A549 (cell line): ENCODE data around the gene CLEC1A. TPM values are rescaled to one million over a fixed set of nuclear protein-coding genes. Genes with fewer than 3 reads are reported as not detected.

Experiments used
- ATAC-seq, 2 experiments: fragments of 200-7000 bp in 1 of 2; fragments of >200 bp in 1 of 2; cut with Nextera tagmentation in 1 of 2; cut with Tn5 transposase in 1 of 2; 3 replicates each; pipeline versions ENCODE4 v1.8.0 to v1.9.1; 2018 to 2020; ENCODE audit warnings: mild to moderate bottlenecking in 1 of 2, moderate library complexity in 1 of 2
- CTCF ChIA-PET: fragments of 300-600 bp; sonication (Branson Sonifier 250); formaldehyde crosslinking; extraction: SDS; loops from one replicate; lab custom pipeline; 2021; ENCODE audit warnings: antibody characterized with exemption, inconsistent platforms; lab: Yijun Ruan, JAX
- POLR2A ChIA-PET: fragments of 350-600 bp; formaldehyde crosslinking; extraction: SDS; loops from one replicate; lab custom pipeline; 2021; ENCODE audit warnings: antibody characterized with exemption, inconsistent platforms; lab: Yijun Ruan, JAX
- DNase-seq, 2 experiments: peaks; one replicate each; pipeline versions ENCODE4 v3.0.0 to v3.0.0-alpha.2; 2011 to 2016; ENCODE audit warnings: low read depth in 1 of 2, low spot score in 1 of 2
- FAIRE-seq: peaks from 2 replicates; lab custom pipeline; 2011; peaks lifted over from hg19 to GRCh38; lab: Jason Lieb, UNC
- H3K27ac ChIP-seq, 2 experiments: fragments of >200 bp; sonication (Bioruptor Twin); formaldehyde crosslinking; 3 replicates each; pipeline ENCODE4 v1.5.1; 2016 to 2017
- H3K4me1 ChIP-seq: fragments of >200 bp; sonication (Bioruptor Twin); formaldehyde crosslinking; 3 replicates; pipeline ENCODE4 v1.6.1; 2016
- H3K4me2 ChIP-seq: fragments of >200 bp; sonication (Bioruptor Twin); formaldehyde crosslinking; 3 replicates; pipeline ENCODE4 v1.6.1; 2016
- H3K4me3 ChIP-seq: fragments of >200 bp; sonication (Bioruptor Twin); formaldehyde crosslinking; 3 replicates; pipeline ENCODE4 v1.5.1; 2016
- H3K9me3 ChIP-seq: fragments of >200 bp; sonication (Bioruptor Twin); formaldehyde crosslinking; 3 replicates; pipeline ENCODE4 v1.6.1; 2016
- ATOH8 ChIP-seq: fragments of 250-450 bp; sonication (Bioruptor Pico); IDR thresholded peaks from 2 replicates; pipeline ENCODE4 v1.5.0; 2020; ENCODE audit warnings: low read depth, mild to moderate bottlenecking, moderate library complexity
- CHD4 ChIP-seq: fragments of 200-600 bp; sonication (generic); IDR thresholded peaks from 2 replicates; pipeline ENCODE4 v1.6.1; 2016; ENCODE audit warnings: antibody characterized with exemption, mild to moderate bottlenecking, borderline replicate concordance
- EP300 ChIP-seq, 2 experiments: fragments of >200 bp; sonication (Bioruptor Twin); formaldehyde crosslinking; IDR thresholded peaks; 2 replicates in 1 of 2; 3 replicates in 1 of 2; pipeline ENCODE4 v1.6.1; 2016 to 2017
- FOSB ChIP-seq: fragments of 250-450 bp; sonication (Bioruptor Pico); IDR thresholded peaks from 2 replicates; pipeline ENCODE4 v1.5.0; 2020; ENCODE audit warnings: mild to moderate bottlenecking, moderate library complexity
- FOXS1 ChIP-seq: fragments of 250-450 bp; sonication (Bioruptor Pico); IDR thresholded peaks from 2 replicates; pipeline ENCODE4 v1.5.0; 2020; ENCODE audit warnings: mild to moderate bottlenecking, moderate library complexity
- HOXB5 ChIP-seq: fragments of 250-450 bp; sonication (Bioruptor Pico); IDR thresholded peaks from 2 replicates; pipeline ENCODE4 v1.5.0; 2020; ENCODE audit warnings: mild to moderate bottlenecking, moderate library complexity
- MAFK ChIP-seq: fragments of 450-650 bp; IDR thresholded peaks from 2 replicates; pipeline ENCODE4 v1.6.1; 2014; ENCODE audit not compliant: partially characterized antibody
- NPAS2 ChIP-seq: fragments of 250-450 bp; sonication (Bioruptor Pico); IDR thresholded peaks from 2 replicates; pipeline ENCODE4 v1.8.0; 2022; ENCODE audit warnings: mild to moderate bottlenecking, moderate library complexity, borderline replicate concordance
- NR3C1 ChIP-seq: fragments of >200 bp; sonication (Bioruptor Twin); formaldehyde crosslinking; IDR thresholded peaks from 3 replicates; pipeline ENCODE4 v1.6.1; 2017
- PHF8 ChIP-seq: fragments of 200-600 bp; sonication (generic); IDR thresholded peaks from 2 replicates; pipeline ENCODE4 v1.6.1; 2016; ENCODE audit warnings: low read depth, mild to moderate bottlenecking, antibody characterized with exemption, moderate library complexity, borderline replicate concordance
- POLR2AphosphoS2 ChIP-seq: conservative IDR thresholded peaks from 2 replicates; pipeline ENCODE4 v1.6.1; 2012; ENCODE audit warnings: low read length, improper control_type of control experiment, inconsistent platforms
- RAD21 ChIP-seq, 2 experiments: fragments of >200 bp in 1 of 2; sonication (Bioruptor Twin) in 1 of 2; formaldehyde crosslinking in 1 of 2; IDR thresholded peaks in 1 of 2; conservative IDR thresholded peaks in 1 of 2; 2 replicates in 1 of 2; 3 replicates in 1 of 2; pipeline ENCODE4 v1.6.1; 2012 to 2018; ENCODE audit warnings: inconsistent platforms in 1 of 2
- RFX5 ChIP-seq: fragments of 450-650 bp; IDR thresholded peaks from 2 replicates; pipeline ENCODE4 v1.7.1; 2014; ENCODE audit warnings: antibody characterized with exemption, mild to moderate bottlenecking, moderate library complexity
- RNF2 ChIP-seq: fragments of 200-600 bp; sonication (generic); IDR thresholded peaks from 2 replicates; pipeline ENCODE4 v1.6.1; 2016; ENCODE audit warnings: low read depth, mild to moderate bottlenecking, antibody characterized with exemption, moderate library complexity, borderline replicate concordance
- SMC3 ChIP-seq: fragments of >200 bp; sonication (Bioruptor Twin); formaldehyde crosslinking; IDR thresholded peaks from 3 replicates; pipeline ENCODE4 v1.6.1; 2018; ENCODE audit warnings: inconsistent platforms
- SREBF2 ChIP-seq: fragments of 450-650 bp; IDR thresholded peaks from 2 replicates; pipeline ENCODE4 v1.6.1; 2014; ENCODE audit warnings: mild to moderate bottlenecking, moderate library complexity
- TFCP2L1 ChIP-seq: fragments of 250-450 bp; sonication (Bioruptor Pico); IDR thresholded peaks from 2 replicates; pipeline ENCODE4 v1.5.0; 2021; ENCODE audit warnings: mild to moderate bottlenecking
- TP53 ChIP-seq: fragments of 250-450 bp; sonication (Bioruptor Pico); IDR thresholded peaks from 2 replicates; pipeline ENCODE4 v1.5.0; 2021; ENCODE audit warnings: mild to moderate bottlenecking, moderate library complexity
- WGBS: methylation state at CpG from one replicate; pipeline ENCODE4 v1.1.6; 2017; ENCODE audit errors: missing lambda C conversion rate; 5-methylcytosine and 5-hydroxymethylcytosine counted together
- polyA plus RNA-seq, 4 experiments: library from polyadenylated mRNA; depleted of rRNA in 3 of 4; stranded (reverse); fragments of >200 nt; fragmentation: RNase III in 1 of 4; extraction: RNeasy Plus Mini Kit Qiagen cat#74134 plus additional on column Dnase treatment in 1 of 4; gene quantifications; 2 replicates in 3 of 4; 3 replicates in 1 of 4; pipeline ENCODE4 v1.2.3, GENCODE V29; 2011 to 2017
- TF ChIP-seq, protein P1 (sequence below): IDR thresholded peaks from 2 replicates; pipeline ENCODE4 v1.6.1; 2012
- TF ChIP-seq, protein P2 (sequence below): fragments of >200 bp; sonication (Bioruptor Twin); formaldehyde crosslinking; IDR thresholded peaks from 3 replicates; pipeline ENCODE4 v1.5.1; 2016
- TF ChIP-seq, protein P3 (sequence below): fragments of 200-600 bp; sonication (generic); IDR thresholded peaks from 2 replicates; pipeline ENCODE4 v1.6.1; 2016; ENCODE audit warnings: antibody characterized with exemption, mild to moderate bottlenecking, moderate library complexity
- TF ChIP-seq, protein P4 (sequence below): fragments of >200 bp; sonication (Bioruptor Twin); formaldehyde crosslinking; IDR thresholded peaks from 3 replicates; pipeline ENCODE4 v1.6.1; 2016

The CLEC1A gene
- polyA plus RNA-seq, 2 of the 4 experiments (the other 2 are of a cell fraction) = 0.06 TPM; not detected in 1

DNA sequence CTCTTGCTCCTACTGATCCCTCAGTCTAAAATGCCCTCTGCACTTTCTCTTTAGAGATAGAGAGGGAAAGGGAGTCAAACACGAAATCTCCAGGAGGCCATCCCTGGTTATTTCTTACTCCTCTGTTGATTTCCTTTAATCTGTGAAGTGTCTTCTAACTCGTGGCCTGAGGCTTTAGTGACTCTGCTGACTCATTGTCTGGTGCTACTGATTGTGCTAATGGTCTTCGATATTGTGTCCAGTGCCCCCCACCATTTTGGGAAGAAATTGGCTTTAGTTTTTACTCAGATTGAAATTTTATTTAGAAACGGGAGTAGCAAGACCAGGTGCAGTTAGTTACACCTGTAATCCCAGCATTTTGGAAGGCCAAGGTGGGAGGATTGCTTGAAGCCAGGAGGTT, 67.5 kb downstream of the CLEC1A start:
- DNase-seq (peak in 1 of 2 experiments; percentile 33), ATAC-seq (peak in 1 of 2 experiments; percentile 42; a peak in 2 of 6 replicates), FAIRE-seq (no peak)
- ChIA-PET POLR2A (no interaction called here), CTCF (interaction anchor here (0.8 to 1.4 kb wide), 2 partner anchors 21 to 109 kb away, joined by 3 read pairs; no protein-coding TSS in a partner anchor)
- Histone ChIP-seq H3K4me2 (peak overlapping the region; percentile 36), H3K27ac (peak overlapping the region; percentile 1 to 42; a peak in 4 of 6 replicates), H3K9me3 (no peaks in the 10 kb centered on the region), H3K4me3 (no peak overlapping the region), H3K4me1 (peaks cover 13% of the 10 kb centered on the region; the same call in 2 of the 3 replicates)
- 32% methylated on average over 4 of the region's 4 CpGs for WGBS
- no peak for TF ChIP-seq PHF8

GRCh38 chr12:10030446-10030845, 68.3 kb downstream of the CLEC1A start, which contains the start of gene CLEC9A:
Gene CLEC9A (plus strand): TSS chr12:10030682. CDS start chr12:10052688, 22,006 bp downstream.
- H3K27ac ChIP-seq = peak within 1 kb of the TSS; percentile 1 to 42; a peak in 4 of 6 replicates
- POLR2A ChIA-PET = no interaction called here

GRCh38 chr12:10027721-10028120, 71.1 kb downstream of the CLEC1A start:
- ChIA-PET CTCF (interaction anchor here (0.5 kb wide), 1 partner anchor 402 kb away, joined by 3 read pairs; no protein-coding TSS in a partner anchor), POLR2A (no interaction called here)
- H3K4me2 ChIP-seq = peak overlapping the region; percentile 19
- DNase-seq (peak in 1 of 2 experiments; percentile 38), FAIRE-seq (no peak), ATAC-seq (peak; percentile 47 to 79; a peak in 4 of 6 replicates)
- H3K4me3 ChIP-seq = no peak overlapping the region
- no peak overlapping the region for H3K27ac ChIP-seq
- 41% methylated on average over 4 of the region's 4 CpGs for WGBS
- no peaks in the 10 kb centered on the region for H3K9me3 ChIP-seq
- TF ChIP-seq RNF2 = no peak
- TF ChIP-seq NR3C1 = no peak
- TF ChIP-seq FOXS1 = no peak
- no peak for TF ChIP-seq RFX5
- TF ChIP-seq HOXB5 (CRISPR knock-in tag) = no peak
- TF ChIP-seq, protein P1, sequence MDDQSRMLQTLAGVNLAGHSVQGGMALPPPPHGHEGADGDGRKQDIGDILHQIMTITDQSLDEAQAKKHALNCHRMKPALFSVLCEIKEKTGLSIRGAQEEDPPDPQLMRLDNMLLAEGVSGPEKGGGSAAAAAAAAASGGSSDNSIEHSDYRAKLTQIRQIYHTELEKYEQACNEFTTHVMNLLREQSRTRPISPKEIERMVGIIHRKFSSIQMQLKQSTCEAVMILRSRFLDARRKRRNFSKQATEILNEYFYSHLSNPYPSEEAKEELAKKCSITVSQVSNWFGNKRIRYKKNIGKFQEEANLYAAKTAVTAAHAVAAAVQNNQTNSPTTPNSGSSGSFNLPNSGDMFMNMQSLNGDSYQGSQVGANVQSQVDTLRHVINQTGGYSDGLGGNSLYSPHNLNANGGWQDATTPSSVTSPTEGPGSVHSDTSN = no peak
- TF ChIP-seq, protein P2, sequence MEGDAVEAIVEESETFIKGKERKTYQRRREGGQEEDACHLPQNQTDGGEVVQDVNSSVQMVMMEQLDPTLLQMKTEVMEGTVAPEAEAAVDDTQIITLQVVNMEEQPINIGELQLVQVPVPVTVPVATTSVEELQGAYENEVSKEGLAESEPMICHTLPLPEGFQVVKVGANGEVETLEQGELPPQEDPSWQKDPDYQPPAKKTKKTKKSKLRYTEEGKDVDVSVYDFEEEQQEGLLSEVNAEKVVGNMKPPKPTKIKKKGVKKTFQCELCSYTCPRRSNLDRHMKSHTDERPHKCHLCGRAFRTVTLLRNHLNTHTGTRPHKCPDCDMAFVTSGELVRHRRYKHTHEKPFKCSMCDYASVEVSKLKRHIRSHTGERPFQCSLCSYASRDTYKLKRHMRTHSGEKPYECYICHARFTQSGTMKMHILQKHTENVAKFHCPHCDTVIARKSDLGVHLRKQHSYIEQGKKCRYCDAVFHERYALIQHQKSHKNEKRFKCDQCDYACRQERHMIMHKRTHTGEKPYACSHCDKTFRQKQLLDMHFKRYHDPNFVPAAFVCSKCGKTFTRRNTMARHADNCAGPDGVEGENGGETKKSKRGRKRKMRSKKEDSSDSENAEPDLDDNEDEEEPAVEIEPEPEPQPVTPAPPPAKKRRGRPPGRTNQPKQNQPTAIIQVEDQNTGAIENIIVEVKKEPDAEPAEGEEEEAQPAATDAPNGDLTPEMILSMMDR = no peak
- no peak for TF ChIP-seq MAFK
- no peak for TF ChIP-seq FOSB (CRISPR knock-in tag)
- no peak for TF ChIP-seq SMC3
- TF ChIP-seq, protein P3, sequence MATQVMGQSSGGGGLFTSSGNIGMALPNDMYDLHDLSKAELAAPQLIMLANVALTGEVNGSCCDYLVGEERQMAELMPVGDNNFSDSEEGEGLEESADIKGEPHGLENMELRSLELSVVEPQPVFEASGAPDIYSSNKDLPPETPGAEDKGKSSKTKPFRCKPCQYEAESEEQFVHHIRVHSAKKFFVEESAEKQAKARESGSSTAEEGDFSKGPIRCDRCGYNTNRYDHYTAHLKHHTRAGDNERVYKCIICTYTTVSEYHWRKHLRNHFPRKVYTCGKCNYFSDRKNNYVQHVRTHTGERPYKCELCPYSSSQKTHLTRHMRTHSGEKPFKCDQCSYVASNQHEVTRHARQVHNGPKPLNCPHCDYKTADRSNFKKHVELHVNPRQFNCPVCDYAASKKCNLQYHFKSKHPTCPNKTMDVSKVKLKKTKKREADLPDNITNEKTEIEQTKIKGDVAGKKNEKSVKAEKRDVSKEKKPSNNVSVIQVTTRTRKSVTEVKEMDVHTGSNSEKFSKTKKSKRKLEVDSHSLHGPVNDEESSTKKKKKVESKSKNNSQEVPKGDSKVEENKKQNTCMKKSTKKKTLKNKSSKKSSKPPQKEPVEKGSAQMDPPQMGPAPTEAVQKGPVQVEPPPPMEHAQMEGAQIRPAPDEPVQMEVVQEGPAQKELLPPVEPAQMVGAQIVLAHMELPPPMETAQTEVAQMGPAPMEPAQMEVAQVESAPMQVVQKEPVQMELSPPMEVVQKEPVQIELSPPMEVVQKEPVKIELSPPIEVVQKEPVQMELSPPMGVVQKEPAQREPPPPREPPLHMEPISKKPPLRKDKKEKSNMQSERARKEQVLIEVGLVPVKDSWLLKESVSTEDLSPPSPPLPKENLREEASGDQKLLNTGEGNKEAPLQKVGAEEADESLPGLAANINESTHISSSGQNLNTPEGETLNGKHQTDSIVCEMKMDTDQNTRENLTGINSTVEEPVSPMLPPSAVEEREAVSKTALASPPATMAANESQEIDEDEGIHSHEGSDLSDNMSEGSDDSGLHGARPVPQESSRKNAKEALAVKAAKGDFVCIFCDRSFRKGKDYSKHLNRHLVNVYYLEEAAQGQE = no peak
- TF ChIP-seq RAD21 (conservative IDR thresholded peaks at IDR 0.05 in 1 of 2, IDR thresholded peaks at IDR 0.05 in 1 of 2) = no peak
- no peak for TF ChIP-seq ATOH8 (CRISPR knock-in tag)
- TF ChIP-seq SREBF2 = no peak
- no peak for TF ChIP-seq PHF8
- TF ChIP-seq EP300 (IDR thresholded peaks at IDR 0.05) = no peak
- H3K4me1 ChIP-seq = peaks cover 13% of the 10 kb centered on the region; the same call in 2 of the 3 replicates

More at GRCh38 chr12:10030446-10030845, 68.3 kb downstream of the CLEC1A start, which contains the start of gene CLEC9A:
- Histone ChIP-seq H3K4me1 (peaks cover 13% of the 10 kb centered on the region; the same call in 2 of the 3 replicates), H3K4me3 (no peak within 1 kb of the TSS), H3K9me3 (no peaks in the 10 kb centered on the region), H3K4me2 (peak within 1 kb of the TSS; percentile 36)
- ATAC-seq (no peak), FAIRE-seq (no peak), DNase-seq (no peak)
- TF ChIP-seq POLR2AphosphoS2 (no peak), TFCP2L1 (CRISPR knock-in tag) (no peak), TP53 (CRISPR knock-in tag) (no peak), NPAS2 (no peak), CHD4 (no peak)
- TF ChIP-seq, protein P4, sequence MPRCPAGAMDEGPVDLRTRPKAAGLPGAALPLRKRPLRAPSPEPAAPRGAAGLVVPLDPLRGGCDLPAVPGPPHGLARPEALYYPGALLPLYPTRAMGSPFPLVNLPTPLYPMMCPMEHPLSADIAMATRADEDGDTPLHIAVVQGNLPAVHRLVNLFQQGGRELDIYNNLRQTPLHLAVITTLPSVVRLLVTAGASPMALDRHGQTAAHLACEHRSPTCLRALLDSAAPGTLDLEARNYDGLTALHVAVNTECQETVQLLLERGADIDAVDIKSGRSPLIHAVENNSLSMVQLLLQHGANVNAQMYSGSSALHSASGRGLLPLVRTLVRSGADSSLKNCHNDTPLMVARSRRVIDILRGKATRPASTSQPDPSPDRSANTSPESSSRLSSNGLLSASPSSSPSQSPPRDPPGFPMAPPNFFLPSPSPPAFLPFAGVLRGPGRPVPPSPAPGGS = no peak
- CTCF ChIA-PET = interaction anchor here (1.5 kb wide), 1 partner anchor 110 kb away, joined by 5 read pairs; no protein-coding TSS in a partner anchor
- 93% methylated on average over 14 of the region's 14 CpGs for WGBS
